K562 (cell line): ENCODE results near the gene CCAR1. TPM values are rescaled to one million over a fixed set of nuclear protein-coding genes. Genes with fewer than 3 reads are reported as not detected.

Source experiments
- ATAC-seq: fragments of 200-7000 bp; cut with Tn5 transposase; 3 replicates; pipeline ENCODE4 v1.9.1; 2020; ENCODE audit warnings: moderate library complexity
- BruUV-seq: library from RNA; stranded (reverse); fragments of 400-500 nt; replicated peaks from 2 replicates; lab custom pipeline; 2021; lab: Mats Ljungman, UMichigan
- CTCF ChIA-PET: fragments of 300-600 bp; formaldehyde crosslinking; extraction: SDS; loops from one replicate; lab custom pipeline; 2021; ENCODE audit warnings: low intra/inter-chr PET ratio; lab: Yijun Ruan, JAX
- POLR2A ChIA-PET: fragments of 300-600, 350-650 bp; sonication (Branson Sonifier 250); formaldehyde crosslinking; extraction: SDS; loops from one replicate; lab custom pipeline; 2021; ENCODE audit warnings: antibody characterized with exemption, inconsistent platforms; lab: Yijun Ruan, JAX
- DNase-seq, 4 experiments: peaks; one replicate each; pipeline versions ENCODE4 v3.0.0 to v3.0.0-alpha.2; 2011 to 2018; ENCODE audit warnings: low spot score in 3 of 4, mixed read lengths in 3 of 4; ENCODE audit errors: extremely low read depth in 1 of 4
- FAIRE-seq: peaks from 2 replicates; lab custom pipeline; 2011; peaks lifted over from hg19 to GRCh38; lab: Jason Lieb, UNC
- H2AFZ ChIP-seq: 2 replicates; pipeline ENCODE4 v1.6.0; 2011; ENCODE audit warnings: low read depth, low read length, control low read depth, inconsistent platforms
- H3K27ac ChIP-seq: fragments of 200-600 bp; 3 replicates; pipeline ENCODE4 v1.8.0; 2011; ENCODE audit warnings: low read depth, mild to moderate bottlenecking, control low read depth, inconsistent platforms, low read length, moderate library complexity, mixed read lengths; ENCODE audit errors: extremely low read depth
- H3K27me3 ChIP-seq, 2 experiments: fragments of 300-600 bp in 1 of 2; 2 replicates in 1 of 2; 3 replicates in 1 of 2; pipeline versions ENCODE4 v1.6.0 to v1.8.0; 2011; ENCODE audit warnings: inconsistent platforms in 2 of 2, low read length in 2 of 2, mild to moderate bottlenecking in 1 of 2, mixed read lengths in 1 of 2, moderate library complexity in 1 of 2; ENCODE audit not compliant: control insufficient read depth in 2 of 2, insufficient read depth in 2 of 2
- H3K36me3 ChIP-seq: fragments of 300-600 bp; 3 replicates; pipeline ENCODE4 v1.8.0; 2011; ENCODE audit warnings: mild to moderate bottlenecking, low read length, inconsistent platforms; ENCODE audit not compliant: control insufficient read depth, insufficient read depth
- H3K4me1 ChIP-seq, 2 experiments: fragments of 200-600 bp in 1 of 2; replicated peaks in 1 of 2; 2 replicates in 1 of 2; 3 replicates in 1 of 2; pipeline versions ENCODE4 v1.5.1 to v1.8.0; 2011; ENCODE audit warnings: inconsistent platforms in 2 of 2, low read length in 2 of 2, mild to moderate bottlenecking in 1 of 2, mixed read lengths in 1 of 2, moderate library complexity in 1 of 2; ENCODE audit not compliant: control insufficient read depth in 2 of 2, insufficient read depth in 2 of 2
- H3K4me2 ChIP-seq: 2 replicates; pipeline ENCODE4 v1.6.1; 2011; ENCODE audit warnings: low read length, control low read depth, inconsistent platforms, mixed read lengths; ENCODE audit not compliant: insufficient read depth
- H3K4me3 ChIP-seq: fragments of 200-600 bp; sonication (generic), shearing (Covaris generic); 2 replicates; pipeline ENCODE4 v1.5.1; 2016; ENCODE audit warnings: control low read depth, inconsistent platforms
- H3K79me2 ChIP-seq: fragments of 200-600 bp; 3 replicates; pipeline ENCODE4 v1.8.0; 2011; ENCODE audit warnings: low read length, inconsistent platforms; ENCODE audit not compliant: control insufficient read depth, insufficient read depth
- H3K9ac ChIP-seq, 2 experiments: 2 replicates each; pipeline versions ENCODE4 v1.6.0 to v1.6.1; 2011; ENCODE audit warnings: low read depth in 2 of 2, low read length in 2 of 2, control low read depth in 1 of 2, inconsistent platforms in 1 of 2, mild to moderate bottlenecking in 1 of 2, mixed read lengths in 1 of 2; ENCODE audit not compliant: insufficient read depth in 1 of 2
- H3K9me1 ChIP-seq: one replicate; pipeline ENCODE4 v1.6.0; 2011; ENCODE audit warnings: inconsistent platforms, mild to moderate bottlenecking, low read length, moderate library complexity; ENCODE audit not compliant: control insufficient read depth, insufficient read depth
- H3K9me3 ChIP-seq: replicated peaks from 2 replicates; pipeline ENCODE4 v1.5.1; 2011; ENCODE audit warnings: low read depth, low read length, inconsistent platforms; ENCODE audit not compliant: control insufficient read depth, insufficient read depth
- H4K20me1 ChIP-seq: replicated peaks from 2 replicates; pipeline ENCODE4 v1.6.1; 2011; ENCODE audit warnings: low read length, inconsistent platforms, mixed read lengths; ENCODE audit not compliant: control insufficient read depth, insufficient read depth
- DPF2 ChIP-seq: fragments of 450-650 bp; IDR thresholded peaks from 2 replicates; pipeline ENCODE4 v1.6.1; 2016
- E2F5 ChIP-seq: sonication (generic); formaldehyde crosslinking; IDR thresholded peaks from 2 replicates; pipeline ENCODE4 v1.8.0; 2022; ENCODE audit warnings: mild to moderate bottlenecking, missing genetic modification reagents
- MAX ChIP-seq: sonication (generic); formaldehyde crosslinking; IDR thresholded peaks from 2 replicates; pipeline ENCODE4 v1.9.0; 2022; ENCODE audit warnings: mild to moderate bottlenecking, missing genetic modification reagents
- NEUROD1 ChIP-seq: fragments of 150-350 bp; IDR thresholded peaks from 2 replicates; pipeline ENCODE4 v1.6.1; 2014; ENCODE audit warnings: borderline replicate concordance, low read length, low read depth; ENCODE audit not compliant: partially characterized antibody
- NUFIP1 ChIP-seq: fragments of 450-650 bp; IDR thresholded peaks from 2 replicates; pipeline ENCODE4 v1.6.1; 2018; ENCODE audit not compliant: partially characterized antibody
- SIX5 ChIP-seq, 2 experiments: IDR thresholded peaks; 2 replicates each; pipeline ENCODE4 v1.6.1; 2011; ENCODE audit warnings: low read length in 2 of 2, borderline replicate concordance in 1 of 2, low read depth in 1 of 2, mild to moderate bottlenecking in 1 of 2, moderate library complexity in 1 of 2; ENCODE audit not compliant: insufficient read depth in 1 of 2
- TFAP4 ChIP-seq: sonication (generic); formaldehyde crosslinking; IDR thresholded peaks from 2 replicates; pipeline ENCODE4 v1.8.0; 2022; ENCODE audit warnings: missing genetic modification reagents, mild to moderate bottlenecking, moderate library complexity, borderline replicate concordance
- ZNF175 ChIP-seq: fragments of 200-800 bp; sonication (Bioruptor generic); IDR thresholded peaks from 2 replicates; pipeline ENCODE4 v1.6.1; 2016; ENCODE audit warnings: low read depth, mild to moderate bottlenecking, missing genetic modification characterization, missing compliant biosample characterization
- ZNF347 ChIP-seq: fragments of 450-650 bp; formaldehyde crosslinking; IDR thresholded peaks from 2 replicates; pipeline ENCODE4 v1.4.0; 2020; ENCODE audit warnings: low read depth, mild to moderate bottlenecking, moderate library complexity
- ZNF551 ChIP-seq: fragments of 250-450 bp; sonication (Bioruptor Pico); IDR thresholded peaks from 2 replicates; pipeline ENCODE4 v1.5.0; 2021; ENCODE audit warnings: mild to moderate bottlenecking, moderate library complexity
- ZZZ3 ChIP-seq: fragments of 450-650 bp; IDR thresholded peaks from 2 replicates; pipeline ENCODE4 v1.6.1; 2016; ENCODE audit warnings: antibody characterized with exemption, mild to moderate bottlenecking, moderate library complexity
- WGBS: fragments of 100-300 bp; shearing (Covaris generic); methylation state at CpG from one replicate; pipeline ENCODE4 v1.1.6; 2016; ENCODE audit warnings: low coverage, mixed read lengths; ENCODE audit not compliant: insufficient coverage; ENCODE audit errors: missing lambda C conversion rate; 5-methylcytosine and 5-hydroxymethylcytosine counted together
- in situ Hi-C: fragments of 300-500 bp; cut with MboI; formaldehyde crosslinking; loops from 4 replicates; pipeline ENCODE4 v1.15.0; 2018; ENCODE audit warnings: inconsistent platforms, mixed read lengths
- intact Hi-C: fragments of 100-400 bp; cut with micrococcal nuclease; formaldehyde crosslinking; loops from 2 replicates; pipeline ENCODE4 v1.14.2; 2022
- polyA plus RNA-seq, 8 experiments: library from polyadenylated mRNA; depleted of rRNA in 4 of 8; stranded (reverse) in 5 of 8; unstranded in 3 of 8; fragments of >200 nt; fragmentation: Nextera tagmentation in 2 of 8; fragmentation: Illumina TruSeq in 1 of 8; extraction: Ambion mirVana in 2 of 8; extraction: Trizol in 1 of 8; gene quantifications; 2 replicates each; pipeline versions ENCODE4 v1.2.1 to v1.2.3, GENCODE V29; 2011 to 2014; ENCODE audit warnings: inconsistent platforms in 1 of 8, missing spikeins in 1 of 8
- total RNA-seq, 7 experiments: library from RNA; depleted of rRNA in 6 of 7; stranded (reverse); fragments of >200 nt in 6 of 7; fragmentation: Illumina TruSeq in 2 of 7; extraction: Trizol in 2 of 7; gene quantifications; 2 replicates each; pipeline versions ENCODE4 v1.2.1 to v1.2.3, GENCODE V29; 2011 to 2021; ENCODE audit warnings: low replicate concordance in 1 of 7

Gene CCAR1
- total and polyA plus RNA-seq, 9 of the 15 experiments (the other 6 are each of a cell fraction or from before 2014, with no cell fraction given) = 44.8 to 173 (median 111) TPM

GRCh38 chr10:68812420-68812819 lies 91.4 kb downstream of the CCAR1 start:
- H3K9ac ChIP-seq = peak overlapping the region in 1 of 2 experiments; percentile 11; a peak in 1 of 4 replicates
- BruUV-seq = no TSS peak
- peaks cover 11 to 17% of the 10 kb centered on the region in 2 experiments for H3K4me1 ChIP-seq
- in situ Hi-C loops (no loop called here), intact Hi-C loops (no loop called here)
- H3K36me3 ChIP-seq = no peaks in the 10 kb centered on the region
- H3K9me1 ChIP-seq = no peaks in the 10 kb centered on the region
- 75% methylated on average over 4 of the region's 4 CpGs for WGBS
- FAIRE-seq (no peak), ATAC-seq (no peak), DNase-seq (no peak)
- H3K4me3 ChIP-seq = no peak overlapping the region
- POLR2A ChIA-PET = interaction anchor here (0.7 to 1.2 kb wide), 2 partner anchors 10 to 16 kb away, joined by 3 read pairs; no protein-coding TSS in a partner anchor
- H3K4me2 ChIP-seq = no peak overlapping the region
- no peaks in the 10 kb centered on the region for H3K79me2 ChIP-seq
- no peak overlapping the region for H2AFZ ChIP-seq
- no peaks in the 10 kb centered on the region for H4K20me1 ChIP-seq
- CTCF ChIA-PET = no interaction called here
- no peaks in the 10 kb centered on the region for H3K27me3 ChIP-seq
- H3K27ac ChIP-seq = no peak overlapping the region
- no peaks in the 10 kb centered on the region for H3K9me3 ChIP-seq
- TF ChIP-seq MAX (CRISPR knock-in tag) = 0 out of 2 replicates have a peak, but pooled peaks have one; percentile 14
- TF ChIP-seq NEUROD1 = no peak
- no peak for TF ChIP-seq DPF2
- TF ChIP-seq SIX5 (IDR thresholded peaks at IDR 0.05; ENCODE audit: borderline replicate concordance in 1 of 2, insufficient read depth in 1 of 2, low read depth in 1 of 2, low read length in 2 of 2) = no peak

GRCh38 chr10:68813559-68813958 lies 92.5 kb downstream of the CCAR1 start:
- FAIRE-seq (no peak), ATAC-seq (no peak), DNase-seq (no peak)
- ChIA-PET CTCF (no interaction called here), POLR2A (interaction anchor here (1.4 kb wide), 1 partner anchor 11 kb away, joined by 5 read pairs; no protein-coding TSS in a partner anchor)
- H3K27me3 ChIP-seq = no peaks in the 10 kb centered on the region
- H3K27ac ChIP-seq = no peak overlapping the region
- no peak overlapping the region for H3K9ac ChIP-seq
- H4K20me1 ChIP-seq = no peaks in the 10 kb centered on the region
- intact Hi-C loops = no loop called here
- H3K4me1 ChIP-seq = peaks cover 11 to 17% of the 10 kb centered on the region in 2 experiments
- in situ Hi-C loops = no loop called here
- H3K79me2 ChIP-seq = no peaks in the 10 kb centered on the region
- no peak overlapping the region for H3K4me3 ChIP-seq
- BruUV-seq = no TSS peak
- H3K36me3 ChIP-seq = no peaks in the 10 kb centered on the region
- H3K4me2 ChIP-seq = no peak overlapping the region
- no peaks in the 10 kb centered on the region for H3K9me3 ChIP-seq
- no peak overlapping the region for H2AFZ ChIP-seq
- H3K9me1 ChIP-seq = no peaks in the 10 kb centered on the region
- TF ChIP-seq ZNF175 (CRISPR knock-in tag) (no peak), ZNF347 (CRISPR knock-in tag) (no peak), TFAP4 (CRISPR knock-in tag) (no peak), ZZZ3 (no peak), NUFIP1 (no peak), ZNF551 (CRISPR knock-in tag) (no peak), E2F5 (no peak)
